AG10803 (cell line): ENCODE results near the gene CLDN7.
A peak's percentile ranks its signal among the peaks of the same experiment; 100 is the strongest.
"Not testable (repeated sequence)": the region's sequence is repeated elsewhere in the genome, so short reads cannot be mapped to it uniquely, and the experiment has no call there.

ENCODE experiments used
- DNase-seq: peaks from one replicate; pipeline ENCODE4 v3.0.0; 2010; ENCODE audit warnings: low read depth
- H3K4me3 ChIP-seq: 2 replicates; pipeline ENCODE4 v1.5.1; 2011; ENCODE audit warnings: mild to moderate bottlenecking, low read length, control low read depth
- CTCF ChIP-seq: conservative IDR thresholded peaks from 2 replicates; pipeline ENCODE4 v1.5.1; 2011; ENCODE audit warnings: mild to moderate bottlenecking, low read length, control low read depth, inconsistent platforms

CLDN7 gene

GRCh38 chr17:7249214-7249613, 13.1 kb downstream of the CLDN7 start:
- no peak for TF ChIP-seq CTCF
- DNase-seq = no peak
- no peak overlapping the region for H3K4me3 ChIP-seq

GRCh38 chr17:7248796-7249195, 13.5 kb downstream of the CLDN7 start:
- DNase-seq = no peak
- H3K4me3 ChIP-seq = no peak overlapping the region
- no peak for TF ChIP-seq CTCF

- no peak for TF ChIP-seq CTCF
- no peak overlapping the region for H3K4me3 ChIP-seq
- no peak for DNase-seq
Measured at GRCh38 chr17:7246779-7247178, 15.5 kb downstream of the CLDN7 start.

GRCh38 chr17:7243838-7244237, 18.4 kb downstream of the CLDN7 start:
- DNase-seq, H3K4me3 ChIP-seq: not testable (repeated sequence)

- no peak for DNase-seq
- no peak for TF ChIP-seq CTCF
- H3K4me3 ChIP-seq = peak overlapping the region; percentile 100
Measured at GRCh38 chr17:7243453-7243729, 18.9 kb downstream of the CLDN7 start.

GRCh38 chr17:7242717-7243452, 19.4 kb downstream of the CLDN7 start:
- DNase-seq = peak; percentile 97
- no peak for TF ChIP-seq CTCF
- H3K4me3 ChIP-seq = peak overlapping the region; percentile 100

GRCh38 chr17:7241783-7242716, 20.2 kb downstream of the CLDN7 start, which contains the start of gene GABARAP:
Gene GABARAP, minus strand, starts transcription at chr17:7242449. Its CDS starts 119 bp downstream, at chr17:7242330.
- peak; percentile 92 for DNase-seq
- H3K4me3 ChIP-seq = peak within 1 kb of the TSS; percentile 100
- TF ChIP-seq CTCF = no peak
